HG03432 (cell line): Measurements from ENCODE around the gene KCNK17.

Source experiments
- ATAC-seq: cut with Tn5 transposase; IDR thresholded peaks from one replicate; pipeline ENCODE4 v1.9.1; 2021; ENCODE audit warnings: mild to moderate bottlenecking, moderate library complexity; ENCODE audit not compliant: unreplicated experiment

Gene KCNK17, protein sequence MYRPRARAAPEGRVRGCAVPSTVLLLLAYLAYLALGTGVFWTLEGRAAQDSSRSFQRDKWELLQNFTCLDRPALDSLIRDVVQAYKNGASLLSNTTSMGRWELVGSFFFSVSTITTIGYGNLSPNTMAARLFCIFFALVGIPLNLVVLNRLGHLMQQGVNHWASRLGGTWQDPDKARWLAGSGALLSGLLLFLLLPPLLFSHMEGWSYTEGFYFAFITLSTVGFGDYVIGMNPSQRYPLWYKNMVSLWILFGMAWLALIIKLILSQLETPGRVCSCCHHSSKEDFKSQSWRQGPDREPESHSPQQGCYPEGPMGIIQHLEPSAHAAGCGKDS

DNA sequence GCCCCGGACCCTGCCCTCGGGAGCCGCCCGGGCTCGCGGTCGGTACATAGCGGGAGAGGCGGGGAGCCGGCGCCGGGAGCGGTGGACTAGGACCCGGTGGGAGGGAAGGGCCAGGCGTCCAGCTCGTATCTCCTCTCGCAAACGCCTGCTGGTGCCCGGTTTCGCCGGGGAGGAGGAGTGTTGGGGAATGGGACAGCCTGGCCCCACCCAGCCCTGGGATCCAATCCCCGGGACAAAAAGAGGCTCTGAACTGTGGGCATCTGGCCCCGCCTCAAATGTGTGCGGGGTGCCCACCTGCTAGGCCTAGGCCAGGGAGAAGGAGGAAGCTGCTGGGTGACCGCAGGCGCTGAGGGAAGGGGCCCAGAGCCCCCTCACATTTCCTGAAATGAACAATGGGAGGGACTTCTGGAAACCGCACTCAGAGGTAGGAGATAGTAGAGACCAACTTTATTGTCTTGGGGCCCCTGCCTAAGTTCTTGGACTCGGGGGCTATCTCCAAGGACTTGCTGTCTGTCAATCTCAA is at the start of gene KCNK17:
TSS of gene KCNK17 (minus strand) at position 147 of the 523 bp plus-strand sequence. CDS start at position 48, 99 bp downstream.
- ATAC-seq = no peak

DNA sequence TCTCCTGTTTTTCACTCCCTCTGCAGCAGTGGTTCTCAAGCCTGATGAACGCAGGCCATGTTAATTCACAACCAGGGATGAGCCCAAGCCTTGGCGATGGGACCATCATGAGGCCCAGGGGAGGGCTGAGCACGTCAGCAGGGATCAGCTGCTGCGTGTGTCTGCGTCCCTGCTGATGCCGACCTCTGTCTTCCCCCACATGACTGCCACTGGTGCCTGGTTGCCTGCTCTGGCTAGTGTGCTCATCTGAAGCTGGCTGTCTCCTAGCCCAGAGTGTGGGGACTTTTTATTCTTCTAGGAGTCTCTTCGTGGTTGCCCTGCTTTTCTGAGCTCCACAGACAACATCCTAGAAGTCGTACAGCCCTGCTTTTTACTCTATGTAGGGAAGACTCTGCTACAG is 49.1 kb upstream of the KCNK17 start:
- ATAC-seq = no peak

DNA sequence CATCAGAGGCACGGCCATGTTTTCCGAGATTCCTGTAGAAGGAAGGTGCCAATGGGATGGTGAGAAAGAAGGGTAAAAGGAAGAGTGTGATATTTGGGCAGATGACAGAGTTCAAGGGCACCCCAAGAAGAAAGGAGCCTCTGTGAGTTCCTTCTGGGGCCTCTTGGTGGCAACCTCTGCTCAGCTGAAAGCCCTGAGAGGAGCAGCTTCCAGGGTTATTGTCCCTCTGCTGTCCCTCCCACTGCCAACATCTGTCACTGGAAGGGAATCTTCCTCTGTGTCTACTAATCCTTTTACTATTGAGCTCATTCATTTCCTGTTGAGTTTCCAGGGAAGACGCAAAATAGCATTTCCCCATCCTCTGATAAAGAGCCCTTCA is 48.3 kb upstream of the KCNK17 start:
- peak; percentile 21 for ATAC-seq

DNA sequence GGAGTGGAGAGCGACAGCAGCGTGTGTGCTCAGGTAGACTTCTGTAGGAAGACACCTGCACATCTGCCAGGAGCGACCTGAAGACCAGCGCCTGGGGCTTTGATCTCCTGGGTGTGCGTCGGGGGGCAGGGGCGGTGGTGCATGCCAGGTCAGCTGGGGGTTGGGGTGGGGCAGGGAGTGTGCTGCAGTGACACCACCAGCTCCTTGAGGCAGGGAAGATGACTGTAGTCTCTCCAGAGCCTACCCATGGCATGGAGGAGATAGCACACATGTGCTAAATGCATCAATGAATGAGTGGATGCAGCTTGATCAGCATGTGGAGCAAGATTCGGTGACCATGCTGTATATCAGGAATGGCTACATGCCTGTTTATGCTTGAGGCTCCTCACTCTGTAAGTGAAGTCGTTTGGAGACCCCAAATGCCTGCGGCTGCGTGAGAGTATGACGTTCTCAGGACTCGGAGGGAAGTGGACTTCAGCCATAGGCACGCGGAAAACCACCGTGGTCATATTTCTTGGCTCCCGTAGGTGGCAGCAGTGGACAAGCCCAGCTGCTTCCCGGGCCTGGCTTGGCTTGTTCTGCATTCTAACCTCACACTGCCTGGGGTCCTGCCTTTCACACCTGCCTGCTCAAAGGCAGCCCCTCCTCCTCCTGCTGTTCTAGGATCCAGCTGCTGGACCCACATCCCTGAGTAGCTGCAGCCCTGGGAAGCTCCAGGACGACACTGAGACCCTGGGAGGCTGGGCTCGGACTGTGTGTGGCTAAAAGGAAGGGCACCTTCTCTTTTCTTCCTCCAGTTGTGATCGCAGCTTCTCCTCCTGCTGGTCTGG is 47.7 kb upstream of the KCNK17 start:
- peak; percentile 77 for ATAC-seq

DNA sequence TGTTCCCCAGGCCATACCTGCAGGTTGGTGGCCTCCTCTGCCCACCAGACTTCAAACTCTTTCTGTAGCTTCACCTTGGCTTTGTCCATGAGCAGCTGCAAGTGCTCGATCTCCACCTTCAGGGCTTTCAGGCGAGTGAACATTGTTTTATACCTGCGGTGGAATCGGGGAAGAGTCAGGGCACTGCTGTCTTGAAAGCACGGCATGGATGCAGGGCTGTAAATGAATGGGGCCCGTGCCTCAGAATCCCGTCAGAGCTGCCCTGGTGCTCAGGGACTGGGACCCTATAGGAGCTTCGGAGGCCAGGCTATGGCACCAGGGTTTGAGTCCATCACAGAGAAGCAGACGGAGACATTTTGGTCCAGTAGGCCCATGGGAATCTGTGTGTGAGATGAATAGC is 46.2 kb upstream of the KCNK17 start:
- no peak for ATAC-seq

DNA sequence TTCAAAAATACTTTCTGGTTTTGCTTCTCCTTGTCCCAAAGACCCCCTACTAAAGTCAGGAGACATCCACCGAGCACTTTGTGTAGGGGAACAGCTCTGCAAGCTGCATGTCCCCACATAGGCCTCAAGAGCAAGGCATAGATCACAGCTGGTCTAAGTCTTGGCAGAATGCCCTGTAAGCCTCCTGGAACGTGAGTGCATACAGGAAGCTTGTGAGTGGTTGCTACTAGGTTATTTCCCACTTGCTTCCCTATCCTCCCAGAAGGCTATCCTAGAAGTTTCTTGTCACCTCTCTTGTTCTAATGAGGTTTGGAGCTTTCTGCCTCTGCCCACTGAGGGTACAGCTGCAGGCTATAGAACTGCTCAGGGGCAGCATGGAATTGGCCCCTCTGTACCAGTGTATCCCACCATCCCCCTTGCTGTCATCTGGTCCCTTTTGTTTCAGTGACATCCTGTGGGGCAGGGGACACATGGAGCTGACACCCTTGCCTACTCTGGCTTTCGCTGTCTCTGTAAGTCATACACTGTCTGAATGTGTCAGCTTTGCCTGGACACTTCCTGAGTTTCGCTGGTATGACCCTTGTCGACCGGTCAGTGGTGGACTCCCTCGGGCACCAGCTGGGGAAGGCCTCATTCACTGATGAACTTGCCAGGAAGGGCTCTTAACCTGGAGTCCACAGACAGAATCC is 43.9 kb upstream of the KCNK17 start:
- no peak for ATAC-seq

DNA sequence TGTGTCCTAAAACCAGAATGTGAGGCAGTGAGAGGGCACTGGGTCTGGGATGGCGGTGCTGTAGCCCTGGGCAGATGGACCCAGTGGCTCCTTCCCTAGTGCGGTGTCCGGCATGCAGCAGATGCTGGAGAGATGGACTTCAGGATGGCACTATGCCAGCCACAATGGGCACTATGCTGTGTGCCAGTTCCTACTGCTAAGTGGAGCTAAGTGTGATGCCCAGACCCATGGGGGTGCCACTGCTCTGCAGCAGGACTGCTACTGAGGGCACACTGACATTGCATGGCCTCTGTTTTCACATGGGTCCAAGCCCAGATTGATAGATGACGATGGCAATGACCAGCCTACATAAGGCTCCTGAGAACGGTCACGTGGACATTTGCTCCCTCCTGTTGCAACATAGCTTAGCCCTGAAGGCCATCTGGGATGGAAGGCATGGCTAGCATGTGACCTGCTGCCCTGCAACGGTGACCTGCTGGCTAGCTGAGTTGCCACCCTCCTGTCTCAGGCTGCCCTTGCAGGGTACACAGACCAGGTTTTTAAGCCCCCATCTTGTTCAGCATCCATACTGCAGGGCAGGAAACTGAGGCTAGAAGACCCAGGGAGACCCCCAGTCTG is 39.6 kb upstream of the KCNK17 start:
- no peak for ATAC-seq

DNA sequence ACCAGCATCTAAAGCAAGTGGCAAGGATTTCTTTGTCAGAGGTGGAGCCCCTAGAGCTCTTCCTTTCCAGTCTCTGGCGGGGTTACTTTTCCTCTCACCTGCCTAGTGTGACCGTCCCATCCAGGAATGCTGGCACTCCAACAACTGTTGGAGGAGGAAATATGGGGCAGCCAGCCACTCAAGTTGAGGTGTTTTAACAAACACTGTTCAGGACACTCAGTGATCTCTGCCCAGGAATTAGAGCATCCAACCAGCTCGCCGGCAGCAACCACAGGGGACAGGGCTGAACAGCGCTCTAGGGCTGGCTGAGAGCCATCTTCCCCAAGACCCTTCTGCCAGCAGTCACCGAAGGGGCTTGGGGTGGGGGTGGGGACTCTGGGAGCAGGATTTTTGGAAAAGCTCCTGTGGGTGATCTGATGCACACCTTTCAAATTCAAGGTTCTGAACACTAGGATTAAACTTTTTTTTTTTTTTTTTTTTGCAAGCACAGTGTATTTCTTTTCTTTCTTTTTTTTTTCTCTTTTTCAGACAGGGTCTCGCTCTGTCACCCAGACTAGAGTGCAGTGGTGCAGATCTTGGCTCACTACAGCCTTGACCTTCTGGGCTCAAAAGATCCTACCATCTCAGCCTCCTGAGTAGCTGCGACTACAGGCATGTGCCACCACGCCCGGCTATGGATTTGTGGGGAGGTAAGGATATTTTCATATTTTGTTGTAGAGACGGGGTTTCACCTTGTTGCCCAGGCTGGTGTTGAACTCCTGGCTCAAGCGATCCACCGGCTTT is 36.7 kb upstream of the KCNK17 start:
- ATAC-seq = no peak

DNA sequence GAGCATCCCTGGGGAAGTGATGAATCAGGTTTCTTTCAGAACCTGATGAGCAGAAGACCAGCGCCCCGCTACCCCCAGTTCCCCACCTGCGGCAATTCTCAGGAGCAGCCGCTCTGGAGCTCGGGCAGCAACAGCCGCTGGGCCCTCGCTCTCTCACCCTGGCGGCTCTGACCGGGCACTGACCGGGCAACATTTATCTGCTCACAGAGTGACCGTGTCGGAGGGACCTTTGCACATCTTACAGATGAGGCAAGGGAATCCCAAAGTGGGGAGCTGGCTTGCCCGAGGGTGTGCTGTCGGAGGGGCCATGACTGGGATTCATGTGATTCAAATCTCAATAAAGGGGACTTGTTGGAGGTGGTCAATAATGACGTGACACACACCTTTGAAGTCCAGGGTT is 34.5 kb upstream of the KCNK17 start:
- no peak for ATAC-seq

DNA sequence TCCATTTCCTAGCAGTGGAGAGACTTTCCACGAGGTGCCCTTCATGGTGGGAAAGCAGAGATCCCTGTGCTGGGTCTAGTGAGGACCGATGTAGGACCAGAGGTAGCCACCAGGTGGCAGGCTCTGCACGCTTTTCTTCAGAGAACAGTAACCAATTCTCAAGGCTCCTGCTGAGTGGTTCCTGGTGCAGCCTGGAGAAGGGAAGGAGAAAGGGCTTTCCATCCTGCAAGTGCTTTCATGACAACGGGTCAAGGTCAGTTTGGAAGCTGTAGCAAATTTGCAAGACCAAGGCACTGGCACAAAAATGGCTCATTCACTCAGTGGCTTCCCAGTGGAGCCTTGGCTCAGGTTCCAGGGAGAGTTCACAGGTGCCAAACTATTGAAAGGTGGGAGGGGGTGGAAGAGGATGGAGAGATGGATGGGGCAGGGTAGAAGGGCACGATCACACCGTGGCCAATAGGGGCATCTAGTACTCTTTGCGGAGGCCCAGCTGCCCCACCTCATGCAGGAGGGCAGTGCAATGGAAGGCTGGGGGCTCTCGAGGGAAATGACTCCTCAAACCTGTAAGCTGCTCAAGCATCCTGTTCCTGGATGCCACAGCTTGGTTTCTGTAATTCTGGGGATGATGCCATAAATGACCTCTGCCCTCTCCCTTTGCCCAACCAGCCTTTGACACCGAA is 33.8 kb upstream of the KCNK17 start:
- ATAC-seq = peak; percentile 57

DNA sequence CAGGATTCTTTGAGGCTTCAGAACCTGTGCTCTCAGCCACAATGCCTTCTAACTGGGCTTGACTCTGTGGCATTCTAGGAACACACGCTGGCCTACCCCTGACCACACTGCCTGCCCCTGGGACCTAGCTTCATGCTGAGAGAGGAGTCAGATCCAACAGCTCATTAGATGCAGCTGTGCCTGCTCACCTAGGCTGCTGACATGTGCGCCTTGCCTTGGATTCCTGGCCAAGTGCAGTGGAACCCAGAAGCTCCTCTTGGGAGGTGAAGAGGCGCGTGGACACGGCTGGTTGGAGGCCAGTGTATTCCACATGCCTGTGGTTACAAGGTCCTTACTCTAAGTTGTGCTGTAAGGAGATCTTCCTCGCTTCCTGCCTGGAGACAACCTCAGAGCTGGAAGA is 33.0 kb upstream of the KCNK17 start:
- ATAC-seq = no peak

DNA sequence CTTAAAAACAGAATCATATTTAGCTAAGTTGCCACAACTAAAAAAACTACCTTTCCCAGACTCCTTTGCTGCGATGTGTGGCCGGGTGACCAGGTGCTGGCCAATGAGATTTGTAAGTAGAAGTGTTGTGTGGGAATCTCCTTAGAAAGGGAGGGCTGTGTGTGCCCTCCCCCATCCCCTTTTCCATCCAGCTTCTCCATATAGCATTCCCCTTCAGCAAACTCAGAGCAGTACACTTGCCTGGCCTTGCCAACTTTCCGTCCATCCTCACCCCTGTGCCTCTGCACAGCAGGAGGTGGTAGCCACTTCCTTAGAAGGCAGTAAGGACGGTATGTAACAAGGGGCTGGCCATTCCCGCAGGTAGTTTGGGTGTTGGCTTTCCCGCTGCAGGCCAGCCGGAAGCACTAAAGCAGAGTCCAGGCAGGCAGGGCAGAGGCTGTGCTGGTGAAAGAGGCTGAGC is 30.6 kb upstream of the KCNK17 start:
- ATAC-seq = no peak

DNA sequence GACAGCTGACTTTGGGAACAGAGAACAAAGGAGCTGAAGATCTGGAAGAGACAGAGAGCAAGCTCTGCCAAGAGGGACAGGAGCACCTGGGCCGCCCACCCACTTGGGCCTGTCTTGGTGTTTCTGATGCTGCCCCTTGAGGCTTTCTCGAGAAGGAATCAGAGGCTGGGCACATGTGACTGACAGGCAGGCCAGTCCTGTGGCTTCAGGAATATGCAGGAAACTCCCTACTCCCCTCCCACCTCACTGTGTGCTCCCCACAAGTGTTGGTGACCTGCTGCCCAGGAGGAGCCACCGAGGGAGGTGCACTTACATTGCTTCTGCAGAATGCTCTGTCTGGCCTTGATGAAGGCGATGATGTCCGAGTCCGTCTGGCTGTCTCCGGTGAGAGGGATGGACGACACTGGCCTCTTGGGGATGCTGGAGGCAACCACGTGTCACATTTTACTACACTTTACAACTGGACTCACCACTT is 29.2 kb upstream of the KCNK17 start:
- ATAC-seq = no peak

DNA sequence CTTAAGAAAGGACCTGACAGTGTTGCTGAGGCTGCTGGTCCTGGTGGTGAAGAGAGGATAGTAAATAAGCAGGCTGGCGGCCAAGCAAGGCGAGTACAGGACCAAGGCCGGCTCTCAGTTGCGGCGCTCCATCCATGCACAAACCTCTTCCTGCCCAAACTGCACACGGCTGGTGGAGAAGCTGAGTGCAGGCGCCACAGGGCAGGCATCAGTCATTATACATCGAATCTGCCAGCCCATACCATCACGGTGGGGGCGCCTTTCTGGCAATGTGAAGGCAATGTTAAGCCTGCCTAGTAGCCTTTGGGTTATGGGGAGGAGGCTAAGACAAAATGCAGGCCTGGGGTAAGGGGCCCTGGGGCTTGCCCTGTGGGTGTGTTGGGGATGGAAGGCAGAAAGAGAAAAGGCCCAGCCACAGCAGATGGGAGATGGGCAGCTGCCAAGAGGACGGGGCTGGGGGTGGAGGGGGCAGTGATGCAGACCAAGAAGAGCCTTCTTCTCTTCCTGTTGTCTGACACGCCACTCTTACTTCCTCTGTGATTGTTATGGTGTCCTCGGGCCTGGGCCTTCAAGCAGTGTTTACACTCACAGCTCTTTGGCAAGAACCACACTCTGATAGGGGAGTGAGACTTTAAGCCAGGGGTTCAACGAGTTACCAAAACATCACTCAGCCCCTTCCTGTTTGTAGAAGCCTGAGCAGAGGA is 28.6 kb upstream of the KCNK17 start:
- ATAC-seq = no peak

DNA sequence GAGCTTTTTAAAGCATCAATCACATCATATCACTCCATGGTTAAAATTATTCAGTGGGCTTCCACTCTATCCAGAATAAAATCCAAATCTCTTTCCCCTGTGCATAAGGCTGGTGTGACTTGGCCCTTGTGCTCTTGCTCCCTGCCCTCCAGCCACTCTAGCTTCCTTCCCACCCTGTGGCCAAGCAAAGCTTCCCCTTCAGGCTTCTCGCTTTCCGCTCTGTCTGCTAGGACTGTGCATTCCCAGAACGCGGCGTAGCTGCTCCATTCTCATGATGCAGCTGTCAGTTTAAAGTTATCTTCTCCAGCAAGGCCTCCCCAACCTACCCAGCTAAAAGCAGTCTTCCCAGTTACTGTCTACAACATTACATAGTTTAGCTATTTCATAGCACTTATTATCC is 27.7 kb upstream of the KCNK17 start:
- ATAC-seq = no peak

DNA sequence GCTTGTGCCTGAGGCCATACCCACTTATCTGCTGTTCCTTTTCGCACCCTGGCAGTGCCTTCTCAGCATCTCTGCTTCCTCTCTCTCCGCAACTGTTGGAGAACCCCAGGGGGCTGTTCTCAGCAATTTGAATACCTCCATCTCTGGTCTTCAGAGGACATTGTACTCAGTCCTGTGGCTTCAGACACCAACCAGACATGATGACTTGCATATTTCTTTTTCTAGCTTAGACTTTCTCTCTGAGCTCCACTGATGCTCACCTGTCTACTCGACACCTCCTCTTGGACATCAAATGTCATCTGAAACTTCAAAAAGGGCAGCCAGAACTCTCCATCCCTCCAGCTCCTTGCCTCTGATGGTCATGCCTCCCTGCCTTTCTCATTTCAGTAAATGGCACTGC is 27.1 kb upstream of the KCNK17 start:
- ATAC-seq = no peak

DNA sequence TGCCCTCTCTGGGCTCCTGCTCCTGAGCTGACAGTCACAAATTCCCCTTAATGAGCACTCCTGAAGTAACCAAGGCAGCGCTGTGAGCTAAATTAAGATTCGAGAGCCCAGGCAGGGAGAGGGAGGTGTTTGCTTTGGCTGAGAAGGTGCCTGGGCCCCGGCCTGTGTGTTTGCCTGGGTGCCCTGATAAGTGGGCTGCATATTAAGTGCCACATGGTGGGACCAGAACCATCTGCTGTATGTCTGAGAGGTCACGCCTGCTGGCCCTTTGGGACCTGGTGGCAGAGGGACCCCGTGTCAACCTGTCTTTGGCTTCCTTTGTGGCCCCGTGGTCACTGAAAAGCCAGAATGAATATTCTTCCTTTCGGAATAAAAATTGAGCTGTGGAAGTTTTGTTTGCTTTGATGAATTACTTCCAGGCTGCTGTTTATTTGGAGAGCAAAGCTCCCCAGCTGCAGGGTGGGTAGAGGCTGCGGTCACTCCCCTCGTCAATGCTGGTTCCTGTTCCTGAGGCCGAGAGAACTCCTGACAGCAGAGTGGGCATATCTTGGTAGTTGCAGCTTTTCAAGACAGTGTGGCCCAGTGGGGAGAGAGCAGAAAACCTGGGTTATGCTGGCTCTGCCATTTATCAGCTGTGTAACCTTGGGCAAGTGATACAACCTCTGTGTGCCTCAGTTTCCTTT is 25.8 kb upstream of the KCNK17 start:
- no peak for ATAC-seq
